Activated CD4-positive, alpha-beta T cell treated with anti-CD3 and anti-CD28 coated beads for 1 hour (primary cell): ENCODE results near the gene SELENOT.
"Not testable (repeated sequence)": the region's sequence is repeated elsewhere in the genome, so short reads cannot be mapped to it uniquely, and the experiment has no call there.

Experiments used
- DNase-seq: peaks from one replicate; pipeline ENCODE4 v3.0.0-alpha.2; 2020

The SELENOT gene

DNA sequence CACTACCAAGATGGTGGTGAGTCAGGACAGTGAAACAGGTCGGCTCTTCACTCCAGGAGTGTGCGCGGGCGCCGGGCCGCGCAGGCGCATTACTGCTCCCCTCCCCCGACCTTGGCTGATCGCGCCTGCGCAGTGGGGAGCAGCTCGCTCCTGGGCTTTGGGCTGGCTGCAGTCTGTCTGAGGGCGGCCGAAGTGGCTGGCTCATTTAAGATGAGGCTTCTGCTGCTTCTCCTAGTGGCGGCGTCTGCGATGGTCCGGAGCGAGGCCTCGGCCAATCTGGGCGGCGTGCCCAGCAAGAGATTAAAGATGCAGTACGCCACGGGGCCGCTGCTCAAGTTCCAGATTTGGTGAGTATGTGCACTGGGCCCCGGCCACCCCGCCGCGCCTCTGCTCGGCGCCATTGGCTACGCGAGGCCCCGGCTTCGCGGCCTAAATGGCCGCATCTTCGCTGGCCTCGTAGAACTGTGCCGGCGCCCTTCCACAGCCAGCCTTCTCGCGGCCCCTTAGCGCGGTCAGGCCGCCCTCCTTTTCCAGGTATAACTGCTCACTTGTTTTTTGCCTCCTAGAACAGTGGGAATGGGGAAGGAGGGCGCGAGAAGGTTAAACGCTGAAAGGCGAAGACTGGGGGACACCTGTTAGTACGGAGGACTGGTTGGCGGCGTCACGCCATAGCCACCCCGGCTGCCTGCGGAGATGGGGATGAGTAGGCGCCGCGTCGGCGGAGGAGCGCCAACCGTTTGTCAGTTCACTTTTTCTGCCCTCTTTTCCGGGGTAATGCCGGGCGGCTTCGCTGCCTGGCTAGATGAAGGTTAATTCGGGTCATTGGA lies at the start of gene SELENOT:
SELENOT (plus strand) TSS at position 169 of the 827 bp plus-strand sequence; CDS start at position 211, 42 bp downstream.
- peak; percentile 92 for DNase-seq

DNA sequence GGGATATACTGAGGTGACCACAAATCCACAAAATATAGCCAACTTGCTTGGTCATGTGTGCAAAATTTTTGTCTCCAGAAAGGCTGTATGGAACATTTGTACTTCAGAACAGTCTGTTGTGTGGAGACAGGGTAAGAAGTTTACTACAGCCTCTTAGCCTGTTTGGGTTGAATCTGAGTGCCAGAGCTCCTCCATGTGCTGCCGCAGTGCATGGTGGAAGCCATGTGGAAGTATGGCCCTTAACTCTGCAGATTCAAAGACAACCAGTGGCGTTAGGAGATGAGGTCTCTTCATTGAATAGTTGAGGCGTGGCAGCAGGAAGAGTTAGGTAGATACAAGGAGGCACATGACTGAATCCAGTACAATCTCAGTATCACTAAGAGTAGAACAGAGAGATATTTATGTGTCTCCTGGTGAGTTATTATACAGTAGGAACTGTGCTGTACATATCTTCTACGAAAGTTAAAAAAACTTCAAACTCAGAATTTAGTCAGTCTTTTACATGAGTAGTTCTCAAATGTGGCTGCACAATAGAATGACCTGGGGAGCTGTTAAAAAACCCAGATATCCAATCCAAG lies 47.2 kb upstream of the SELENOT start:
- DNase-seq, result no peak

DNA sequence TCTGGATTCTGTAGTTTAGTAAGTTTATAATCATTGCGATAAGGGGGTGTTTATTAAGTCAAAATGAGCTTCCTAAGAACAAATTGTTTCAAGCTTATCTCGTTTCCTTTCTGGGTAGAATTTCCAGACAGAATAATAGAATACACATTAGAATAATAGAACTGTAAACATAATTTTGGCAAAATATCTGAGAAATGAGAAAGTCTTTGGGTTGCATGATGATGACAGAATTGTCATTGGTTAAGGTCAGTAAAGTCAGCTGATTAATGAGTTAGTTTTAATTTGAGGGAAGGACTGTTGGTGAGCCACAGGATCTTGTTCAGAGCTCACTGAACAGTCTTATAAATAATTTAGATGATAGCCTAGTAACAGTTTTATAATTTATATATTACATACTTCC lies 46.3 kb upstream of the SELENOT start:
- no peak for DNase-seq

- no peak for DNase-seq
These were observed 45.4 kb upstream of the SELENOT start for GRCh38 chr3:150557725-150558124.

DNA sequence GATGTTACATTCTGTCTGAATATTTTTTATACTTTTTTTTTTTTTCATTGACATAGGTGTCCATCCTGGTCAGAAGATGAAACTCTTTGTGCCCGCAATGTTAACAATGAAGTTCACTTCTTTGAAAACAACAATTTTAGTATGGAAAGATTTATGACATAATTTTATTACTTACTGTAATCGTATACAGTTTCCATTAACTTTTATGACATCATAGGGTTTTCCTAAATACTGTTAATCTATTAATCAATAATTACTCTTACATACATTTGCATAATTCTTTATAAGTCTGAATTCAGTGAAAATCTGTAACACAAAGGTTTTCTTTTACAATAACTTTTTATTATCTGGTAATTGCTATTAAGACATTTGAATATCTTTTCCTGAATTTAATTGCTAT lies 38.9 kb upstream of the SELENOT start:
- no peak for DNase-seq

DNA sequence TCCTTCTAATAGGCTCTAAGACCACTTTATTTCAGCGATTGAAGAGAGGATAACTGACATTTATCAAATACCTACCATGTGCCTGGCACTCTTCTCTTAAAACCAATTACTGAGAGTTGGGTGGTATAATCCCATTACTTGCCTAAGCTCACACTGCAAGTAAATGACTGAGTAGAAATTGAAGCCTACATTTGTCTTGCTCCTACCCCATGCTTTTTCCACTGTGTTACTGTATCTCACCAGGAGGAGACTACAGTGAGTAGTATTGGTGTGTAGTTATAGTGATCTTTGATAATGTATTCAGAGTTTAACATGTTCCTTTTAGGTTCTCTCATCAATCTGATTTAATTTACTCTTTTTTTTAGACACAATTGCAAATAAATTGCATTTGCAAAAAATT lies 35.8 kb upstream of the SELENOT start:
- no peak for DNase-seq

- no peak for DNase-seq
These were observed 25.3 kb upstream of the SELENOT start for GRCh38 chr3:150577855-150578254.

GRCh38 chr3:150581174-150581573 lies 21.9 kb upstream of the SELENOT start:
- DNase-seq, result no peak

DNA sequence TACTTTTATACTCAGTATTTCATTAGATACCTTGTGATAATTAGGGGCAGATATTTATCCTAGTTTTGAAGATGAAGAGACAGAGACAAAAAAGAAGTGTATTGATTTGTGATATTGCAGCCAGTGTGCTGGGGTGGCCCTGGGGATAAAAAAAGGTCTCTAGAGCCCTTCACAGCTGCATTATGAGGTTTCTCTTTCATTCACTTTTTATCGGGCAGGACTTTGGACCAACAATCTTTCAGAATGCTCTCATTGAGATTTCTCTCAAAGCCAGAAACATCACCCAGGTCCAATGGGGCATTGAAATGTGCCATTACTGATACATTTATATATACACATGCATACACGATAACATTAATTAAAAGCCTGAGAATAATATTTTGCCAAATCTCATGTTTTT lies 20.5 kb upstream of the SELENOT start:
- DNase-seq, result no peak

GRCh38 chr3:150583028-150583427 lies 20.1 kb upstream of the SELENOT start:
- DNase-seq, result no peak

- DNase-seq, result no peak
These were observed 14.9 kb upstream of the SELENOT start for GRCh38 chr3:150588027-150588830.

DNA sequence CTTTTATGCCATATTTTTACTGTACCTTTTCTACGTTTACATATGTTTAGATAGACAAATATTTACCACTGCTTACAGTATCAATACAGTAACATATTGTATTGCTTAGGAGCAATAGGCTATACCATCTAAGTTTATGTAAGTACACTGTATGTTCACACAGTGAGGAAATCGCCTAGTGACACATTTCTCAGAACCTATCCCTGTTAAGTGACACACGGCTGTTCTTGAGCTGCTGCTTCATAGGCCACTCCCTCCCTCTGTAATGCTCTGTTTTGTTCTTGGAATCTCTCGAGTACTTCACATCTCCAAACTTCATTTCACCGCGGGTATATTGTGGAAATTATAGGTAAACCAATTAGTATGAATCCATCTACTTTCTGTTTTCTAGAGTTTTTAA lies 13.4 kb upstream of the SELENOT start:
- DNase-seq, result no peak

GRCh38 chr3:150594150-150594549 lies 9.0 kb upstream of the SELENOT start:
- no peak for DNase-seq

- no peak for DNase-seq
These were observed 5.5 kb upstream of the SELENOT start for GRCh38 chr3:150597646-150598045.

DNA sequence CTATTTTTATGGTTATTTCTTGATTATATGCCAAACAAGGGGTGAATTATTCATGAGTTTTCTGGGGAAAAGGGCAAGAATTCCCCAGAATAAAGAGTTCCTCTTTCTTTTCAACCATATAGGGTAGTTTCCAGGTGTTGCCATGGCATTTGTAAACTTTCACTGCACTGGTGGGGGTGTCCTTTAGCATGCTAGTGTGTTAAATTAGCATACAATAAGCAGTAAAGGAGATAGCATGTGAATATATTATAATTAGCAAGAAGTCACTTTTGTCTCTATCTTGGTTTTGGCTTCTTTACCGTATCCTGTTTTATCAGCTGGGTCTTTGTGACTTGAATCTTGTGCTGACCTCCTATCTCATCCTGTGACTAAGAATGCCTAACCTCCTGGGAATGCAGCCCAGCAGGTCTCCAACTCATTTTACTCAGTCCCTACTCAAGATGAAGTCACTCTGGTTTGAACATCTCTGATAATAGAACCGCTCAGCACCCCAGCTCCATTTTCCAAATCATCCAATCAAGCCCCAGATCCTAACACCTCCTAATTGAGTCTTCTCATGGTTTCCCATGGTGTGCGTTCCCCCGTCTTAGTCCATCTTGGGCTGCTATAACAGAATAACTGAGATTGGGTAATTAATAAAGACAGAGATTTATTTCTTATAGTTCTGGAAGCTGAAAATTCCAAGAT lies 3.4 kb upstream of the SELENOT start:
- no peak for DNase-seq

DNA sequence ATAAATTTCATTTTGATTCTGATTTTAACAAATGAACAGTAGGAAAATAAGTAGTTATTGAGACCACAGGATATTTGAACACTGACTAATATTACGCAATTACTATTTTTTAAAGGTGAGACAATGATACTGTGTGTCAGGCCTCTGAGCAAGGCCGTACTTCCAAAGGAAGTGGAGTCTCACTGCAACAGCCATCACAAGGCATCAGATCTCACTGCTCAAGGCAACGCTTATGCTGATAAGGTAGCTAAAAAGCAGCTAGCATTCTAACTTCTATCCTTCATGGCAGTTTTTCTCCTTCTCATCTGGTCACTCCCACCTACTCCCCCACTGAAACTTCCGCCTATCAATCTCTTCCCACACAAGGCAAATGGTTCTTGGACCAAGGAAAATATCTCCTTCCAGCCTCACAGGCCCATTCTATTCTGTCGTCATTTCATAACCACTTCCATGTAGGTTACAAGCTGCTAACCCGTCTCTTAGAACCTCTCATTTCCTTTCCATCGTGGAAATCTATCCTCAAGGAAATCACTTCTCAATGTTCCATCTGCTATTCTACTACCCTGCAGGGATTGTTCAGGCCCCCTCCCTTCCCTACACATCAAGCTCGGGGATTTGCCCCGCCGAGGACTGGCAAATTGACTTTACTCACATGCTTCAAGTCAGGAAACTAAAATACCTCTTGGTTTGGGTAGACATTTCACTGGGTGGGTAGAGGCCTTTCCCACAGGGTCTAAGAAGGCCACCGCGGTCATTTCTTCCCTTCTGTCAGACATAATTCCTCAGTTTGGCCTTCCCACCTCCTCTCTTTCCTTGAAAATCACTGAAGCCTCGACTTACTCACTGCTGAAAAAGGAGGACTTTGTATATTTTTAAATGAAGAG lies 2.2 kb upstream of the SELENOT start:
- not testable (repeated sequence) for DNase-seq

GRCh38 chr3:150602426-150603152 lies 532 bp upstream of the SELENOT start:
- DNase-seq, result no peak

DNA sequence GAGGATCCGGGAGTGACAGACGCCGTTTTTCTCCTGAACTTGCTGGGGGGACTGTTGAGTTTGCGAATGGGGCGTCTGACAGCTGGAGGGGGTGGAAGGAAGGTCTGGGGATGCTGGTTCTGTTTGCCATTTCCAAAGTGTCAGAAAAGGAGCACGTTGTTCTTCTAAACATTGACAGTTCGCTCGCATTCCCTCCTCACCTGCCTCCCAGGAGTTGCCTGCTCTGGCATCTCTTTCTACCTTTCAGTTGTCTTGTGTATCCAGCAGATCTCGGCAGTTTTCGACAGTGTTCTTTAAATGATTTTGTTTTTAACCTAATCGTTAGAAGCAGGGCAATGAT lies 829 bp downstream of the SELENOT start:
- DNase-seq, result no peak

DNA sequence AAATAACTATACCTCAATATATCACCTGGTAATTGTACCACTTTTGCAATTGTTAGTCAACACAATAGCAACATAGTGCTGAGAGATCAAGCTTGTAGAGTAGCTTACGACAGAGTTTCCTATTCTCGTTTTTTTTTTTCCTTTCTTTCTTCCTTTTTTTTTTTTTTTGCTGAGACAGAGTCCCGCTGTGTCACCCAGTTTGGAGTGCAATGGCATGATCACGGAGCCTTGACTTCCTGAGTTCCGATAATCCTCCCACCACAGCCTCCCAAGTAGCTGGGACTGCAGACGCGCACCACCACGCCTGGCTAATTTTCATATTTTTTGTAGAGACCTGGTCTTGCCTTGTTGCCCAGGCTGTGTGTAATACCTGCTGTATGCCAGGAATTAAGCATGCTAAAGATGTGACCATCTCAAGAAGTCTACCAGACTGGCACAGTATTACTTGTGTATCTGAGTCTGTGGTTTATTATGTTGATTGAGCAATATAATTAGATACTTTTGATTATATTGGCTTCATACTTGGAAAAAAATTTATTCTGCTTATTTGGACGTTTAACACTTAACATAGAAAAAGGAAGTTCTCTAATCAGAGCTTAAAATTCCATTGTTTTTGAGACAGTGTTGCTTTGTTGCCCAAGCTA lies 3.0 kb downstream of the SELENOT start:
- no peak for DNase-seq

GRCh38 chr3:150607267-150608065 lies 4.3 kb downstream of the SELENOT start:
- DNase-seq, result no peak
